Left lobe of liver (tissue), 2 donors: ENCODE data around the gene SEMA6D. TPM values are rescaled to one million over a fixed set of nuclear protein-coding genes. Genes with fewer than 3 reads are reported as not detected.
A peak's percentile ranks its signal among the peaks of the same experiment; 100 is the strongest.

Source experiments
- ATAC-seq: fragments of 200-7000 bp; cut with Tn5 transposase; one replicate; pipeline ENCODE4 v1.9.1; 2020; ENCODE audit warnings: mild to moderate bottlenecking, moderate library complexity
- DNase-seq: peaks from one replicate; pipeline ENCODE4 v3.0.0-alpha.2; 2020; ENCODE audit warnings: low spot score
- total RNA-seq: library from RNA; stranded (reverse); gene quantifications from one replicate; pipeline ENCODE4 v1.2.1, GENCODE V29; 2021
- donor health status: DM: no; HTN: no; CAD: no; lungs with moderate emphysema.
- donor health status: DM: no; HTN: yes; CAD: no.

SEMA6D gene, protein sequence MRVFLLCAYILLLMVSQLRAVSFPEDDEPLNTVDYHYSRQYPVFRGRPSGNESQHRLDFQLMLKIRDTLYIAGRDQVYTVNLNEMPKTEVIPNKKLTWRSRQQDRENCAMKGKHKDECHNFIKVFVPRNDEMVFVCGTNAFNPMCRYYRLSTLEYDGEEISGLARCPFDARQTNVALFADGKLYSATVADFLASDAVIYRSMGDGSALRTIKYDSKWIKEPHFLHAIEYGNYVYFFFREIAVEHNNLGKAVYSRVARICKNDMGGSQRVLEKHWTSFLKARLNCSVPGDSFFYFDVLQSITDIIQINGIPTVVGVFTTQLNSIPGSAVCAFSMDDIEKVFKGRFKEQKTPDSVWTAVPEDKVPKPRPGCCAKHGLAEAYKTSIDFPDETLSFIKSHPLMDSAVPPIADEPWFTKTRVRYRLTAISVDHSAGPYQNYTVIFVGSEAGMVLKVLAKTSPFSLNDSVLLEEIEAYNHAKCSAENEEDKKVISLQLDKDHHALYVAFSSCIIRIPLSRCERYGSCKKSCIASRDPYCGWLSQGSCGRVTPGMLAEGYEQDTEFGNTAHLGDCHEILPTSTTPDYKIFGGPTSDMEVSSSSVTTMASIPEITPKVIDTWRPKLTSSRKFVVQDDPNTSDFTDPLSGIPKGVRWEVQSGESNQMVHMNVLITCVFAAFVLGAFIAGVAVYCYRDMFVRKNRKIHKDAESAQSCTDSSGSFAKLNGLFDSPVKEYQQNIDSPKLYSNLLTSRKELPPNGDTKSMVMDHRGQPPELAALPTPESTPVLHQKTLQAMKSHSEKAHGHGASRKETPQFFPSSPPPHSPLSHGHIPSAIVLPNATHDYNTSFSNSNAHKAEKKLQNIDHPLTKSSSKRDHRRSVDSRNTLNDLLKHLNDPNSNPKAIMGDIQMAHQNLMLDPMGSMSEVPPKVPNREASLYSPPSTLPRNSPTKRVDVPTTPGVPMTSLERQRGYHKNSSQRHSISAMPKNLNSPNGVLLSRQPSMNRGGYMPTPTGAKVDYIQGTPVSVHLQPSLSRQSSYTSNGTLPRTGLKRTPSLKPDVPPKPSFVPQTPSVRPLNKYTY
- total RNA-seq, result 2.7 TPM

- DNase-seq, result peak; percentile 53
- peak; percentile 82 for ATAC-seq
Measured at GRCh38 chr15:47717036-47717612, at the start of gene SEMA6D. Gene SEMA6D, plus strand, starts transcription at chr15:47717505. Its CDS starts 42,294 bp downstream, at chr15:47759799.

DNA sequence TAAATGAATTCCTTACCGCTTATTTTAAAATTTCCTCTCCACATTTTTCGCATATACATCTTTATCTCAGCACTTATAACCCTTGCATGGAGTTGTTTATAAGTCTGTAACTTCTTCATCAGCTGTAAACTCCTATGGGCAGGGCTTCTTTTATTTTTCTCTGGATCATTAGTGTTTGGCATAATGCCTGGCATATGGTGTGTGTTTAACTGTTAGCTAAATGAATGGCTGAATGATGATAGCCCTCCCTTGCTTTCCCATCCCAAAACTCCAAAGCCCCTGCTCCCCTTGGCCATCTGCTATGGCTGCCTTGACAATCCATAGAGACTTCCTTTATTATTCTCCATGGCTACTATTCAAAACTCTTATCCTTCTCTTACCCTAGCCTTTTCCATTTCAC, 48.1 kb upstream of the SEMA6D start:
- ATAC-seq (no peak), DNase-seq (no peak)

DNA sequence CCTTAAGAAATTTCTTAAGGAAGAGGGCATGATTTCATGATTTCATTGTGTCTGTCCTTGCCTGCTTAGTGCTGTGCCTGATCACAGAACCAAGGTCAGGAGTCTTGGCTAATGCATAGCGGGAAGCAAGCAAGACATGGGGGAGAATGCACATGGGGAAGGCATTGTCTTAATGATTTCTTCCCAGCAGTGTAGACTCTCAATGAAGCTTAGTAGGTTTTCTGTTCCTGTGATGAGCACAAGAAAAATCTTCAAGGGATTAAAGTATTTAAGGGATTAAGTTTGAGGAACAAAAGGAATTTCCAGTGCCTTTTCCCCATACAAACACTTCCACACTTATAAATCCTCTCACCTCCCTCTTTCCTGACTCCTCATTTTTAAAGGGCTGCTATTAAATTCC, 46.9 kb upstream of the SEMA6D start:
- DNase-seq, result no peak
- ATAC-seq, result no peak

DNA sequence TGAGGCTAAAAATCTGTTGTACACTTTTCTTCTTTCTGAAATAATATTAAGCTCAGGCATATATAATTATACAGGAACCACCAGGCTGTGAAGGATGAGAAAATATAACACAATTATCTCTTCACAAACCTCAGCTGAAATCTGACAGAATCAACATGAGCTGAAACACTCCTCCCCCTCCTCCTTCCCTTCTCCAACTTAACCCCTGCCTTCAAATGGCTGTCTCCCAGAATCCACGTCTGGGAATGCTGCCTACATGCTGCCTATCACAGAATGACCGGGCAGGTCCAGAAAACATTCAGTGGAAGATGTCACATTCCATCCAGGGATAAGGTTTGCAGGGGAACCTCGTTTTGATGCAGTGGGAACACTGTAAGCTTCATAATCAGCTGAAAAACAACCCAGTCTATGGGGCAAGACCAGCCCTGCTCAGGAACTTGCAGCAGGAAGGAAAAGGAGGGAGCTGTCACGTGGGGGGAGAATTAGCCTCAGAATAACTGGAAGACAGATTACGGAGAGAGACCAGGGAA, 44.0 kb upstream of the SEMA6D start:
- DNase-seq (no peak), ATAC-seq (peak; percentile 49)

DNA sequence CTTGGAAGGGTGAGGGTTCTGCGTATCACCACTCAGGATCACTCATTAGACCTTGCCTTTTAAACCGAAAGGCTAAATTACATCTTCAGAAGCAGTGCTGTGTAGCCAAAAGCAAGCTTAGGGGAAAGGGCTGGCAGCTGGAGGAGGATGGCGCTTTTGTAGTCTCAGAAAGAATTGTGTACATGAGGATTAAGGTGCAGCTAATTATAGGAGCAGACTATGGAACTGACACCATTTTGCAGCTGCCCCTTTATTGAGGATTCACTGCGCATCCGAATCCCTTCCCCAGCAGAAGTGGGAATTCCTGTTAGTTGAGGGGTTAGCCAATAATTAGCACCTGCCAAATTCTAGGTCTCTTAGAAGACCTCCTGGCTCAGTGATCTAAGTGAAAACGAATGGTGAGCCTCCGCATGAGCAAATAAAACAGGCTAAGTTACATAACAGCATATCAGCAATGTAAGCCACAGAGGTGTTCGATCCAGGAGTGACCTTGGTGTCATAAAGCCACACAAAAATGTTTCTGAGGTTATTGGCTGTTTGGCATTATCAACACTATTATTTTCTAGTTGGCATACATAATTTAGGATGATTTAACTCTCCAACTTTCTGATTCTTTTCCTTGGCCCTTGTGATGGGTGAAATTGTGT, 42.6 kb upstream of the SEMA6D start:
- ATAC-seq, result peak; percentile 36
- no peak for DNase-seq

DNA sequence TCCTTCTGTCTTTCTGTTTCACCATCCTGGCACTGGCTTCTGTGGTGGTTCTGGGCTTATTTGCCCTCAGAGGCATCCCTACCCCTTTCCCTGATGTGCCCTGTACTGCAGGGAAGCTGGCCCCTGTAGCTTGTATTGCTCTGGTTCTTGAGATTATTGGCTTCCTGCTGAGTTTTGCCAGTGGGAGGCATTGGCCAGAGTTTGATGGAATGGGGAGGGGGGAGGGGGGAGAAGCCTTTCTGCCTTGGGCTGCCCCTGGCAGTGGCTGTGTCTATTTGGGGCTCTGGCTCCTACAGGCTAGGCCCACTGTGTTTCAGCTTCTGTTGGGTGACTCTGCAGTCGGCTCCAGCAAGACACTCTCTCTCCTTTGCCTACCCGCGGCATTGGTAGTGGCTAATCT, 41.6 kb upstream of the SEMA6D start:
- DNase-seq (no peak), ATAC-seq (no peak)

DNA sequence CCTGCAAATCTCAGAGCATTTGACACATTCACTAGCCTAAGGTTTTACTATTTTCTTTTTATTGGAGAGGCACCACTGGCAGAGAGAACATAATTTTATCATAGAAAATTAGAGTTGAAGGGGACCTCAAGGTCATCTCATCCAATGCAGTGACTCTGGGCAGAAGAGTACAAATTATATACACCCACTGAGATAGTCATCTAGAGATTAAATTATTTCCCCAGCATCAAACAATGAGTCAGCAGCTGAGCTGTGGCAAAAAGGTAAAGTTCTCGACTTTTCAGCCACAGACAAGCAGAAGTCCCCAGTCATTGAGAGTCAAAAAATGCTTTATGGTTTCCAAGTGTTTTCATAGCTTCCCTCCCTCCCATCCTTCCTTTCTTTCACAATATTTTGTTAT, 39.3 kb upstream of the SEMA6D start:
- DNase-seq, result no peak

GRCh38 chr15:47682661-47683060, 34.6 kb upstream of the SEMA6D start:
- no peak for ATAC-seq

More for the DNA sequence above, 39.3 kb upstream of the SEMA6D start:
- ATAC-seq, result no peak

GRCh38 chr15:47685141-47685870, 32.0 kb upstream of the SEMA6D start:
- no peak for DNase-seq
- no peak for ATAC-seq

More at GRCh38 chr15:47682661-47683060, 34.6 kb upstream of the SEMA6D start:
- no peak for DNase-seq

DNA sequence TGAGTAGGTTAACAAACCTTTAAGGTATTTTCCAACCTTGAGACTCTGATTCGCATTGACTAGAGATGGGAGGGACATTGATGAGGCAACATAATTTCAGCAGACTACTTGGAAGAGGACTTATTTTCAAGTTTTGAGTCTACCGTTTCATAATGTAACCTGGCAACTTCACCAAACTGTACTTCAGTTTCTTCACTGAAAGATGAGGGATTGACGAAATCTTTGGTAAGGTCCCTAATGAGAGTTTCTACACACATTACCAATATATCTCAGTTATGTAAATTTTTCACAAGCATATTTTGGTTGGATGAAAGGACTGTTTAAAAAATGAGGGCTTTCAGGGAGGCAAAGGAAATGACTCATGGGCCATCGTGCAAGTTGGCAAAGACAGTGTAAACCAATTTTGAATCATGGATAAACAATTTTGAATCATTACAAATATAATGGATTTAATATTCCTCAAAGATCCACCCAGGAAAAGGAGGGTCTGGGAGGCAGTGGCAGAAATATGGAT, 28.7 kb upstream of the SEMA6D start:
- no peak for DNase-seq
- ATAC-seq, result no peak

- DNase-seq (no peak), ATAC-seq (no peak)
Measured at GRCh38 chr15:47689660-47690059, 27.6 kb upstream of the SEMA6D start.

- DNase-seq (no peak), ATAC-seq (no peak)
Measured at GRCh38 chr15:47691882-47692281, 25.4 kb upstream of the SEMA6D start.

- ATAC-seq (no peak), DNase-seq (no peak)
Measured at GRCh38 chr15:47696351-47696750, 21.0 kb upstream of the SEMA6D start.

GRCh38 chr15:47705281-47705997, 11.9 kb upstream of the SEMA6D start:
- DNase-seq (no peak), ATAC-seq (no peak)

DNA sequence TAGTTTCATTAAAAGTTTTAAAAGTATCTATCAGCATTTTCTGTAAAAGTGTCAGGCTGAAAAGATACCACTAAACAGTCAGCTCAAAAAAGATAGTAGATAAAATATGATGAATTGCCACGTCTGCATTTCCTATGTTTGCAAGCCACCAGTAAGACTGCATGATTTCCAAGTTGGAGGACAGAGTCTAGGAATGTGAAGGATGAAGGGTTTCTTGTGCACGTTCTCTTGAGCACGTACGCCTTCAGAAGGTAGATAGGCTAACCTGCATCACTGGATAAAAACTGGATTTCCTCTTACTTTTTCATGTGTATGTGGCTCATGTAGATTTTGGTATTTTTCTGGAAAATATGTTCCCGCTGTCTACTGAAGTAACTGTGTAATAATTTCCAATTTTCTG, 9.9 kb upstream of the SEMA6D start:
- ATAC-seq (no peak), DNase-seq (no peak)

- no peak for DNase-seq
- no peak for ATAC-seq
Measured at GRCh38 chr15:47708161-47708980, 8.9 kb upstream of the SEMA6D start.

DNA sequence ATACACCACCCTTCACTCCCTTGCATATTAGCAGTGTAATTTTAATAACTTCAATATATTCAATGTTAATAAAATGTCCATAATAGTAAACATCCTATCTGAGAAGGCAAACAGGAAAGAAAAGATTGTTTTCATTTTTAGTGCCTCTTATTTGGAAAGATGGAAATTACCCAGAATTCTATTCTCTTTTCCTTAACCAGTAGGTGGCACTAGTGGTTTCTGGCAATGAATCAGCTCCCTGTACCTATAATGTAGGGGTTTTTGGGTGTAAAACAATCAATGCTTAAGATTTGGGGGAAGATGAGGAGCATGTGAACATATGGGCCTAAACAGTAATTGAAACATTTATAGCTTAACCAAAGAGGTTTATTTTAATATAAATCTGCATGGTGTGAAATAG, 5.7 kb upstream of the SEMA6D start:
- no peak for ATAC-seq

GRCh38 chr15:47715402-47715801, 1.9 kb upstream of the SEMA6D start:
- no peak for ATAC-seq
- DNase-seq, result no peak

More for the DNA sequence above, 5.7 kb upstream of the SEMA6D start:
- DNase-seq, result no peak
